GM12801 (cell line): ENCODE data around the gene EXOSC7.

Experiments
- TF ChIP-seq, protein P1 (sequence below): IDR thresholded peaks from one replicate; pipeline ENCODE4 v1.5.1; 2011; ENCODE audit warnings: control low read depth; ENCODE audit not compliant: insufficient read length; ENCODE audit errors: extremely low read depth

EXOSC7 gene

GRCh38 chr3:44932986-44933944, 42.8 kb upstream of the EXOSC7 start:
- TF ChIP-seq, protein P1, sequence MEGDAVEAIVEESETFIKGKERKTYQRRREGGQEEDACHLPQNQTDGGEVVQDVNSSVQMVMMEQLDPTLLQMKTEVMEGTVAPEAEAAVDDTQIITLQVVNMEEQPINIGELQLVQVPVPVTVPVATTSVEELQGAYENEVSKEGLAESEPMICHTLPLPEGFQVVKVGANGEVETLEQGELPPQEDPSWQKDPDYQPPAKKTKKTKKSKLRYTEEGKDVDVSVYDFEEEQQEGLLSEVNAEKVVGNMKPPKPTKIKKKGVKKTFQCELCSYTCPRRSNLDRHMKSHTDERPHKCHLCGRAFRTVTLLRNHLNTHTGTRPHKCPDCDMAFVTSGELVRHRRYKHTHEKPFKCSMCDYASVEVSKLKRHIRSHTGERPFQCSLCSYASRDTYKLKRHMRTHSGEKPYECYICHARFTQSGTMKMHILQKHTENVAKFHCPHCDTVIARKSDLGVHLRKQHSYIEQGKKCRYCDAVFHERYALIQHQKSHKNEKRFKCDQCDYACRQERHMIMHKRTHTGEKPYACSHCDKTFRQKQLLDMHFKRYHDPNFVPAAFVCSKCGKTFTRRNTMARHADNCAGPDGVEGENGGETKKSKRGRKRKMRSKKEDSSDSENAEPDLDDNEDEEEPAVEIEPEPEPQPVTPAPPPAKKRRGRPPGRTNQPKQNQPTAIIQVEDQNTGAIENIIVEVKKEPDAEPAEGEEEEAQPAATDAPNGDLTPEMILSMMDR, result no peak

GRCh38 chr3:44939581-44940036, 36.4 kb upstream of the EXOSC7 start:
- TF ChIP-seq, protein P1, result no peak

DNA sequence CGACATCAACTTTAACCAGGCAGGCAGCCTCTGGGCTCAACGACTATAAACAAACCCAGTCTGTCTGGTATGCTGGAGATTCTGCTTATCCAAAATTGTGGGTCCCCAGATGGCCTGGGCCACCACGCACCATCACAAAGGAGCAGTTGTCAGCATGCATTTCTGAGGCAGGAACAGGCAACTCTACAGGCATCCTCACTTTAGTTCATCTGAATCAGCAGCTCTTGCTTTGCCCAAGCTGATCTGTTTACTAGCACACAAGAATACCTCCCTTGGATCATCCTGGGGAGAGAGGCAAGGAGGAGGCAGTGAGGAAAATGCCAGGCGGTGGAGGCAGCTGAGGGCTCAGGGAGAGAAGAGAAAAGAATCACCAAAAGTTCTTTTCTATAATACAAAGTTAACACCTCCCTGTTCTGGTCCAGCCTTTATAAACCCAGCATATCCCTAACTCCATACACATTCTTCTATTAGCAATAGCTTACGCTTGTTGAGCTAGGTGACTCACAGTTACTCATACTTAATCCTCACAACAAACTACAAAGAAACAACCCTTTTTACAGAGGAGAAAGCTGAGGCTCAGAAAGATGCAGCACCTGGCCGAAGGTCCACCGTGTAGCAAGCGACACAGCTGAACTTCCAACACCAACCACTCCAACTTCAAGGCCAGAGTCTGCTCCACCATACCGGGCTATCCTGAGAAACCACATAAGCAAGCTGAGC, 33.7 kb upstream of the EXOSC7 start:
- TF ChIP-seq, protein P1, result no peak

DNA sequence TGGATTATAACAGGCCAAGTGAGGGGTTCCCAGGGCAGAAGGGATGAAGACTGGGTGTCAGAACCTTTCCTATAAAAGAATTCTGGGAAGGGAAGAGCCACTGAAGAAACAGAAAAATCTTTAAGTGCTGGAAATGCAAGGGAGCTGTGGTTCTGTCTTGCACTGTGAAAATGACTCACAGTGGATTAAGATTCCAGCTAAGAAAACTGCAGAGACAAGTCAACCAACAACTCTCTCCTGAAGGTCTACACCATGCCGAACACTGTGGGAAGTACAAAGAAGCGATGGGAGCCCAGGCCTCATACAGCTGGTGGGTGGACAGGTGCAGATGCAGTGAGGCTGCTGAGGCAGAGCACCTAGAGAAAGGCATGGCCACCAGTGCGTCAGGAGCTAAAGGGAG, 27.8 kb upstream of the EXOSC7 start:
- TF ChIP-seq, protein P1, result no peak

GRCh38 chr3:44950275-44950734, 25.7 kb upstream of the EXOSC7 start:
- TF ChIP-seq, protein P1, result no peak

- TF ChIP-seq, protein P1, result no peak
Observed at GRCh38 chr3:44952689-44953088, 23.4 kb upstream of the EXOSC7 start.

DNA sequence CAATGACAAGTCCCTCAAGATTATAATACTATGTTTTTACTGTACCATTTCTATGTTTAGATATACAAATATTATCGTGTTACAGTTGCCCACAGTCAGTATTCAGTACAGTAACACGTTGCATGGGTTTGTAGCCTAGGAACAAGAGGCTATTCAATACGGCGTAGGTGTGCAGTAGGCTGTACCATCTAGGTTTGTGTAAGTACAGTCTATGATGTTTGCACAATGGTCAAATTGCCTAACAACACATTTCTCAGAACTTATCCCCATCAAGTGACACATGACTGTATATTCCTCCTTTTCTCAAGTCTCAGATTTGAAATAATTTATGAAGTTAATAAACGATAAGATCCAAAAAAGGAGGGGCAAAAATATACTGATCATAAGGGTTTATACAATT, 21.7 kb upstream of the EXOSC7 start:
- TF ChIP-seq, protein P1, result no peak
